SK-N-MC (cell line): ENCODE measurements around the gene TEF.

Source experiments
- EZH2 ChIP-seq: fragments of 200-600 bp; sonication (generic); IDR thresholded peaks from one replicate; pipeline ENCODE4 v1.6.1; 2017; ENCODE audit warnings: antibody characterized with exemption
- POLR2AphosphoS5 ChIP-seq: IDR thresholded peaks from 2 replicates; pipeline ENCODE4 v1.6.1; 2012; ENCODE audit warnings: mild to moderate bottlenecking, low read depth, low read length, borderline replicate concordance

DNA sequence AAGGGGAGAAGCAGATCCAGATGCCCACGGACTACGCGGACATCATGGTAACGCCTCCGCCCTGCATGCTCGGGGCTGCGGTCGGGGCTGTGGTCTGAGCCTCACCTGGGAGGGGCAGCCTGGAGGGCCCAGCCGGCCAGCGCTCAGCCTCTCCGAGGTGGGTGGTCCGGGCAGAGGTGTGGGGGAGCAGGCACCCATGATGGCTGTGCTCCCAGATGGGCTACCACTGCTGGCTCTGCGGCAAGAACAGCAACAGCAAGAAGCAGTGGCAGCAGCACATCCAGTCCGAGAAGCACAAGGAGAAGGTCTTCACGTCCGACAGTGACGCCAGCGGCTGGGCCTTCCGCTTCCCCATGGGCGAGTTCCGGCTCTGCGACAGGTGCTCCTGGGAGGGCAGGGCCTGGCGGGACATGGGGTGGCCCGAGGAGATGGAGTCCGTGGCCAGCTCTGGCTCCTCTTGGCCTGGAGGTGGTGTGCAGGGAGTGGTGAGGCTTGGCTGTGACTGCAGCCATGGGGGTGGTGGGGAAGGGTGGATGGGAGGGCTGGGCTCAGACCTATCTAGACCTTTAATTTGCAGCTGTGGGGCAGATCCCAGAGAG, 25.2 kb upstream of the TEF start:
- TF ChIP-seq POLR2AphosphoS5 (no peak), EZH2 (no peak)
